NCI-H128 (cell line): ENCODE results near the gene RAB7B.
A peak's percentile ranks its signal among the peaks of the same experiment; 100 is the strongest.
"Not testable (repeated sequence)": the region's sequence is repeated elsewhere in the genome, so short reads cannot be mapped to it uniquely, and the experiment has no call there.

Experiments used
- DNase-seq: peaks from one replicate; lab custom pipeline; 2025; ENCODE audit not compliant: unreplicated experiment; lab: John Stamatoyannopoulos, UW

Gene RAB7B

GRCh38 chr1:206002871-206003801 is at the start of gene RAB7B:
RAB7B (minus strand) TSS chr1:206003395; CDS start chr1:205994135, 9,260 bp downstream.
- no peak for DNase-seq

- not testable (repeated sequence) for DNase-seq
Measured at GRCh38 chr1:206052231-206052865, 49.2 kb upstream of the RAB7B start.

DNA sequence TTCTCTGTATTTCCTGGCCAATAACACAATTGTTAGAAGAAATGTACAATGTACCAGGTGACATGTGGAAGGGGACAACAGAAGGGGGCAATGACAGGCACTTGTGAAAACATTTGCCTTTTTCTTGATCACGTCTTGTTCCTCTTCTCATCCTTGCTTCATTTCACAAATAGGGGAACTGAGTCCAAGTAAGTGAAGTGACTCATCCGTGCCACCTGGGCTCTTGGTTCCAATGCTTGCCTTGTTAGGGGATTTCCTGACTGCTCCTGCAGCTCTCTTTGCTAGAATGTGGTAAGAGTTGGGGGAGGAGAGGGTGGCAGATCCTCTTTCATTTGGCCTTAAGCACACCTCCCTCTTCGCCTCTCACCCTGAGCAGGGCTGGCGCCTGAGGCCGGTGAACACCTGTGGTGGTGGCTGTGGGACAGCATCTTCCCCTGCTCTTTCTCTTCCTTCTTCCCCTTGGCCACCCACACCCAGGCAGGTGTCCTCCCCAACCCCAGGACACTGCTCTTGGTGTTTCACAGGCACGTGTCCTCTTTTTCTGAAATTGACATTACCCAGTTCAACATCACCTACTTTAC is 47.5 kb upstream of the RAB7B start:
- DNase-seq = no peak

- no peak for DNase-seq
Measured at GRCh38 chr1:206049919-206050600, 46.9 kb upstream of the RAB7B start.

GRCh38 chr1:206049293-206049692 is 46.1 kb upstream of the RAB7B start:
- DNase-seq = no peak

GRCh38 chr1:206048582-206048981 is 45.4 kb upstream of the RAB7B start:
- no peak for DNase-seq

GRCh38 chr1:206047271-206047670 is 44.1 kb upstream of the RAB7B start:
- no peak for DNase-seq

DNA sequence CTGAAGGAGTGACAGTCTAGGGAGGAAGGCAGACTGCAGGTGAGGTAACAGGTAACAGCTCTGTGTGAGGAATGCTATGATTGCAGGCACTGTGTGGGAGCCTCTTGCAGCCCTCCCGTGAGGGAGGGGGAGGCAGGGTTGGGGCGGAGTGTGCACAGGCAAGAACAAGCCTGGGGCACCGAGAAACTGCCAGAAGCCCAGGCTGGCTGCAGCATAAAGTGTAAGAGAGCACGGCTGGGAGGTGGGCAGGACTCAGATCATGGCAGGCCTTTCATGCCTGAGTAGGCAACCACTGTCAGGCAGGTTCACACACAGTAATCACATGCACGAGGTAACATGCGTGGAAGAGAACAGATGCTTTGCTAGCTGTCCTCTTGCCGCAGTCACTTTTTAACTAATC is 38.4 kb upstream of the RAB7B start:
- no peak for DNase-seq

GRCh38 chr1:206040328-206040727 is 37.1 kb upstream of the RAB7B start:
- no peak for DNase-seq

GRCh38 chr1:206039046-206039973 is 36.1 kb upstream of the RAB7B start:
- DNase-seq = no peak

- DNase-seq = no peak
Measured at GRCh38 chr1:206037581-206037980, 34.4 kb upstream of the RAB7B start.

DNA sequence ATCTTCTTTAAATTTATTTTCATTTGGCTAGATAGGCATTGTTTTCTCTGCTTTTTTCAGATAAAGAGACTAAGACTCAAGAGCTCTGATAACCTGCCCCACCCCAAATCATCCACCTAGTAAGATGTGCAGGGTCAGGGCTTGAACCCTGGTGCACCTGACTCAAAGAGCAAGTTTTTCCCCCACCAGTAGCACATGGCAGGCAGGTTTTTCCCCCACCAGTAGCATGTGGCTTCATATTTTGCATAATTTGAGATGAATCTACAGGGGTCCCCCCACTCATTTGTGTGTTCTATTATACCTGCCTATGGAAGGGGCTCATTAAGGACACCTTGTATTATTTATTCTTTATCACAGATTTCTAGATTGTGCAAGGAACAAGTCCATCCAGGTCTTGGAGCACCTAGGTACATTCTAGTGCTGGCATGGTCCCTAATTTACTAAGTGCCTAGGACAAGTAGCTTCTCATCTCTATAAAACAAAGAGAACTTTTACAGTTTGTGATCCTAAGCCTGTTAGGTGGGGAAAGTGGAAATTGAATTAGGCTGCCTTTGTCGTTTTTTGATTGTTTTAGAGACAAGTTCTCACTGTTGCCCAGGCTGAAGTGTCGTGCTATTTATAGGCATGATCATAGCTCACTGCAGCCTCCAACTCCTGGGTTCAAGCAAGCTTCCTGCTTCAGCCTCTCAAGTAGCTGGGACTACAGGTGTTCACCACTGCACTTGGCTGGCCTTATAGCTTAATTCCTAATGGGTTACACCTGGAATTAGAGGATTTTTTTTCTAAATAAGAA is 33.7 kb upstream of the RAB7B start:
- no peak for DNase-seq

- DNase-seq = peak; percentile 28
Measured at GRCh38 chr1:206035027-206035426, 31.8 kb upstream of the RAB7B start.

- DNase-seq = no peak
Measured at GRCh38 chr1:206032380-206033140, 29.4 kb upstream of the RAB7B start.

GRCh38 chr1:206030714-206031113 is 27.5 kb upstream of the RAB7B start:
- peak; percentile 75 for DNase-seq

GRCh38 chr1:206030191-206030590 is 27.0 kb upstream of the RAB7B start:
- no peak for DNase-seq

DNA sequence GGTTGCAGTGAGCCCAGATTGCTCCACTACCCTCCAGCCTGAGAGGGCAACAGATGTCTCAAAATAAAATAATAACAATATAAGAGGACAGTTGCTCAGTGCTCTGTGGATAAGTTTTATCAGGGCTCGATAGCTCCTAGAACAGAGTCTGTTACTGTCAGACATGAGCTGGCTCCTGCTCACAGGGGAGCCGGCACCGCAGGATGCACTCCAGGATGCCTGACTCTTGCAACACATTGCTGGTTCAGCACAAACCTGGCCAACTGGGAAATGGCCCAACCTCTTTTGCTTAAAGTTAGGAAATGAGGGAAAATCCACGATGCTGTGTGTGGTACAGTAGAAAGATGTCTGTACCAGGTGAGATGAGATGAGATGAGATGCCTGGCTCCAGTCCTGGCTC is 26.3 kb upstream of the RAB7B start:
- DNase-seq = no peak

DNA sequence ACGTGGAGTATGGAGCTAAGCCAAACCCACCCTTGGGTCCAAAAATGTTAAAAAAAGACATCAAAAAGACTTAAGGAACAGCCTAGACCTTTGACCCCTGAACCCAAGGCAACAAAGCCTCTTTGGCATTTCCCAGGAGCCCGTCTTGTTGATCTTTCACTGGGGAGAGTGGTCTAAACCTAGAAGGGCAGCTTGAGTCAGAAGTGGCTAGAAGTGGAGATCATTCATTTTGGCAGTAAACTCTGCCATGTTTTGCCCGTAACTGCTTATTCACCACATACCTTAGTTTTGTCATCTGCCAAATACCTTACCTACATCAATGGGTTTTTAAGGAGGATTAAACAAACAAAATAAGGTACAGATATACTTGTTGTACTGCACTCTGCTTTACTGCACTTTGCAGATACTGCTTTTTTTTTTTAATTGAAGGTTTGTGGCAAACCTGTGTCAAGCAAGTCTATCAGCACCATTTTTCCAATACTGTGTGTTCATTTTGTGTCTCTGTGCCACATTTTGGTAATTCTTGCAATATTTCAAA is 22.2 kb upstream of the RAB7B start:
- DNase-seq = no peak
